Adrenal gland (tissue), 12 donors: Measurements from ENCODE around the gene HBB. TPM values are rescaled to one million over a fixed set of nuclear protein-coding genes. Genes with fewer than 3 reads are reported as not detected.

Experiments
- DNase-seq, 7 donors: peaks; one replicate each; pipeline ENCODE4 v3.0.0-alpha.2; 2019 to 2020
- H3K27ac ChIP-seq, 5 donors: fragments of 200-600 bp; sonication (generic) in 4 of 5; 1 replicate in 3 of 5; 2 replicates in 2 of 5; pipeline versions ENCODE4 v1.5.1 to v1.8.0; 2016 to 2020; ENCODE audit warnings: mild to moderate bottlenecking in 1 of 5
- H3K27me3 ChIP-seq: fragments of 200-600 bp; 2 replicates; pipeline ENCODE4 v1.8.0; 2021
- H3K36me3 ChIP-seq, 2 donors: fragments of 200-600 bp; replicated peaks in 1 of 2; 1 replicate in 1 of 2; 2 replicates in 1 of 2; pipeline versions ENCODE4 v1.5.1 to v1.8.0; 2018 to 2022
- H3K4me1 ChIP-seq, 2 donors: fragments of 200-600 bp; replicated peaks in 1 of 2; 1 replicate in 1 of 2; 2 replicates in 1 of 2; pipeline versions ENCODE4 v1.5.1 to v1.8.0; 2018 to 2021
- H3K4me3 ChIP-seq, 4 donors: fragments of 200-600 bp; sonication (generic) in 3 of 4; one replicate each; pipeline ENCODE4 v1.5.1; 2016 to 2018
- H3K9me3 ChIP-seq, 3 donors: fragments of 200-600 bp; sonication (generic) in 1 of 3; replicated peaks in 1 of 3; 1 replicate in 2 of 3; 2 replicates in 1 of 3; pipeline versions ENCODE4 v1.5.1 to v1.8.0; 2016 to 2021
- CTCF ChIP-seq, 6 experiments: fragments of 450-650 bp in 4 of 6; fragments of 200-600 bp in 2 of 6; sonication (generic) in 1 of 6; IDR thresholded peaks; 1 replicate in 5 of 6; 2 replicates in 1 of 6; pipeline versions ENCODE4 v1.5.1 to v1.8.0; 2016 to 2021; ENCODE audit warnings: antibody characterized with exemption in 6 of 6, mild to moderate bottlenecking in 2 of 6, moderate library complexity in 1 of 6
- POLR2A ChIP-seq, 2 donors: fragments of 450-650 bp; IDR thresholded peaks; one replicate each; pipeline ENCODE4 v1.6.1; 2017; ENCODE audit warnings: antibody characterized with exemption in 2 of 2, mild to moderate bottlenecking in 2 of 2, moderate library complexity in 1 of 2
- WGBS, 4 donors: extraction: QIAGEN DNeasy Blood & Tissue Kit in 2 of 4; methylation state at CpG; one replicate each; pipeline versions ENCODE4 v1.1.5 to v1.1.7; 2013 to 2017; 5-methylcytosine and 5-hydroxymethylcytosine counted together
- intact Hi-C, 2 donors: fragments of 100-400 bp; cut with DNase I; formaldehyde crosslinking; loops; one replicate each; pipeline versions ENCODE4 v1.14.1 to v1.15.0; 2022 to 2023
- polyA plus RNA-seq, 3 donors: library from polyadenylated mRNA; stranded (reverse); fragments of 200-250 nt in 2 of 3; fragments of 350-450 nt in 1 of 3; fragmentation: Illumina TruSeq in 1 of 3; extraction: RNeasy Lipid Tissue Mini Kit (QIAGEN cat#74804) in 1 of 3; gene quantifications; one replicate each; pipeline ENCODE4 v1.2.3, GENCODE V29; 2013 to 2014
- total RNA-seq, 9 donors: library from RNA; depleted of rRNA in 4 of 9; stranded (reverse); fragments of >200 nt in 4 of 9; fragments of 120-200 nt in 1 of 9; fragmentation: NEBNext Ultra II Directional in 1 of 9; extraction: Animal tissue kit (Norgen Biotek cat#: 25700) in 1 of 9; gene quantifications; one replicate each; pipeline versions ENCODE4 v1.1.0 to v1.2.4, GENCODE V29; 2013 to 2023
- donor health status: healthy with polysubstance abuse.
- donor health status: Bipolar disorder and iron deficiency.
- donor health status: DM: yes; HTN: yes; CAD: no.
- donor health status: DM: no; HTN: no; CAD: no.
- donor health status: DM: no; HTN: no; CAD: no.
- donor health status: DM: yes; HTN: yes; CAD: no.

HBB gene
- total and polyA plus RNA-seq, 12 donors, result 1.1 to 794 (median 10.3) TPM

GRCh38 chr11:5204787-5205186, 22.1 kb downstream of the HBB start:
- 8 to 29% (median 20%) methylated on average over 1 of the region's 1 CpG for WGBS, 4 donors
- Histone ChIP-seq H3K4me1 (no peaks in the 10 kb centered on the region), H3K27me3 (no peaks in the 10 kb centered on the region), H3K27ac (no peak overlapping the region), H3K9me3 (no peaks in the 10 kb centered on the region), H3K4me3 (no peak overlapping the region), H3K36me3 (no peaks in the 10 kb centered on the region)
- DNase-seq, result peak in 2 of 7 donors; percentile 11 to 19
- intact Hi-C loops, result loop anchor here in 1 of 2 donors (5.0 kb wide), 1 partner anchor 178 kb away; the partner anchor contains the start of gene OR51M1
- no peak for TF ChIP-seq POLR2A (IDR thresholded peaks at IDR 0.05)
- peak; percentile 22 to 66 (median 58) for TF ChIP-seq CTCF (IDR thresholded peaks at IDR 0.05)

- Histone ChIP-seq H3K9me3 (no peaks in the 10 kb centered on the region), H3K4me1 (no peaks in the 10 kb centered on the region), H3K27me3 (no peaks in the 10 kb centered on the region), H3K4me3 (no peak overlapping the region), H3K27ac (no peak overlapping the region), H3K36me3 (no peaks in the 10 kb centered on the region)
- no peak for TF ChIP-seq CTCF (IDR thresholded peaks at IDR 0.05)
- no peak for TF ChIP-seq POLR2A (IDR thresholded peaks at IDR 0.05)
- intact Hi-C loops, result loop anchor here in 1 of 2 donors (5.0 kb wide), 1 partner anchor 179 kb away; the partner anchor contains the start of gene OR51M1
- WGBS, 4 donors, result 45 to 64% (median 62%) methylated on average over 2 of the region's 2 CpGs
- no peak for DNase-seq
These were observed 23.5 kb downstream of the HBB start for GRCh38 chr11:5203366-5203765.

GRCh38 chr11:5200582-5200981, 26.3 kb downstream of the HBB start, which contains the start of gene OR51V1:
TSS of gene OR51V1 (minus strand) at chr11:5200682. CDS start at chr11:5200682, 0 bp downstream.
- DNase-seq, result no peak
- TF ChIP-seq POLR2A (IDR thresholded peaks at IDR 0.05) (no peak), CTCF (IDR thresholded peaks at IDR 0.05) (no peak)
- Histone ChIP-seq H3K27ac (no peak within 1 kb of the TSS), H3K4me3 (no peak within 1 kb of the TSS), H3K27me3 (no peaks in the 10 kb centered on the region), H3K4me1 (no peaks in the 10 kb centered on the region), H3K9me3 (no peaks in the 10 kb centered on the region), H3K36me3 (no peaks in the 10 kb centered on the region)
- intact Hi-C loops, result loop anchor here in 1 of 2 donors (5.0 kb wide), 1 partner anchor 182 kb away; the partner anchor contains the start of gene OR51M1
- WGBS, 4 donors, result 57 to 64% (median 61%) methylated on average over 1 of the region's 1 CpG

GRCh38 chr11:5198285-5198684, 28.6 kb downstream of the HBB start:
- Histone ChIP-seq H3K4me1 (no peaks in the 10 kb centered on the region), H3K9me3 (no peaks in the 10 kb centered on the region), H3K36me3 (no peaks in the 10 kb centered on the region), H3K27me3 (no peaks in the 10 kb centered on the region), H3K4me3 (no peak overlapping the region), H3K27ac (no peak overlapping the region)
- TF ChIP-seq CTCF (IDR thresholded peaks at IDR 0.05) (no peak), POLR2A (IDR thresholded peaks at IDR 0.05) (no peak)
- no peak for DNase-seq
- intact Hi-C loops, result no loop called here
